ENCODE data around the gene PNPLA1.

- TF ChIP-seq, protein P1, sequence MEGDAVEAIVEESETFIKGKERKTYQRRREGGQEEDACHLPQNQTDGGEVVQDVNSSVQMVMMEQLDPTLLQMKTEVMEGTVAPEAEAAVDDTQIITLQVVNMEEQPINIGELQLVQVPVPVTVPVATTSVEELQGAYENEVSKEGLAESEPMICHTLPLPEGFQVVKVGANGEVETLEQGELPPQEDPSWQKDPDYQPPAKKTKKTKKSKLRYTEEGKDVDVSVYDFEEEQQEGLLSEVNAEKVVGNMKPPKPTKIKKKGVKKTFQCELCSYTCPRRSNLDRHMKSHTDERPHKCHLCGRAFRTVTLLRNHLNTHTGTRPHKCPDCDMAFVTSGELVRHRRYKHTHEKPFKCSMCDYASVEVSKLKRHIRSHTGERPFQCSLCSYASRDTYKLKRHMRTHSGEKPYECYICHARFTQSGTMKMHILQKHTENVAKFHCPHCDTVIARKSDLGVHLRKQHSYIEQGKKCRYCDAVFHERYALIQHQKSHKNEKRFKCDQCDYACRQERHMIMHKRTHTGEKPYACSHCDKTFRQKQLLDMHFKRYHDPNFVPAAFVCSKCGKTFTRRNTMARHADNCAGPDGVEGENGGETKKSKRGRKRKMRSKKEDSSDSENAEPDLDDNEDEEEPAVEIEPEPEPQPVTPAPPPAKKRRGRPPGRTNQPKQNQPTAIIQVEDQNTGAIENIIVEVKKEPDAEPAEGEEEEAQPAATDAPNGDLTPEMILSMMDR (IDR thresholded peaks at IDR 0.05) = no peak
- TF ChIP-seq EZH2 (IDR thresholded peaks at IDR 0.05) = no peak
Observed at GRCh38 chr6:36296240-36296639, 26.4 kb downstream of the PNPLA1 start.

All from neural progenitor cell (in vitro differentiated cells).